SK-N-SH (cell line): ENCODE data around the gene CLPSL2. TPM values are rescaled to one million over a fixed set of nuclear protein-coding genes. Genes with fewer than 3 reads are reported as not detected.

Experiments
- CTCF ChIA-PET: fragments of 300-600, 350-600 bp; formaldehyde crosslinking; extraction: SDS; loops from one replicate; lab custom pipeline; 2021; lab: Yijun Ruan, JAX
- POLR2A ChIA-PET: fragments of 350-600 bp; sonication (Branson Sonifier 250); formaldehyde crosslinking; extraction: SDS; loops from one replicate; lab custom pipeline; 2020; ENCODE audit warnings: antibody characterized with exemption, inconsistent platforms; lab: Yijun Ruan, JAX
- DNase-seq: peaks from one replicate; pipeline ENCODE4 v3.0.0; 2012
- H2AFZ ChIP-seq: fragments of 200-600 bp; sonication (generic); 2 replicates; pipeline ENCODE4 v1.8.1; 2016; ENCODE audit warnings: antibody characterized with exemption, mild to moderate bottlenecking, low read depth
- H3F3A ChIP-seq: fragments of 200-600 bp; sonication (generic); replicated peaks from 2 replicates; pipeline ENCODE3; 2016; ENCODE audit warnings: antibody characterized with exemption, mild to moderate bottlenecking; ENCODE audit not compliant: insufficient read depth
- H3K27ac ChIP-seq, 2 experiments: fragments of 200-500 bp in 1 of 2; fragments of 200-600 bp in 1 of 2; sonication (Bioruptor generic) in 1 of 2; sonication (generic), shearing (Covaris generic) in 1 of 2; 2 replicates each; pipeline versions ENCODE4 v1.5.1 to v1.6.1; 2014 to 2016; ENCODE audit warnings: low read depth in 2 of 2, inconsistent platforms in 1 of 2, low read length in 1 of 2, mild to moderate bottlenecking in 1 of 2, mixed read lengths in 1 of 2
- H3K27me3 ChIP-seq: fragments of 200-600 bp; sonication (generic), shearing (Covaris generic); 2 replicates; pipeline ENCODE4 v1.6.1; 2016; ENCODE audit warnings: mixed run types; ENCODE audit not compliant: insufficient read depth
- H3K36me3 ChIP-seq, 2 experiments: fragments of 200-500 bp in 1 of 2; fragments of 200-600 bp in 1 of 2; sonication (Bioruptor generic) in 1 of 2; sonication (generic) in 1 of 2; replicated peaks in 1 of 2; 2 replicates each; pipeline versions ENCODE3 to v1.5.1; 2014 to 2016; ENCODE audit warnings: low read length in 1 of 2, mild to moderate bottlenecking in 1 of 2; ENCODE audit not compliant: insufficient read depth in 2 of 2, control insufficient read depth in 1 of 2
- H3K4me1 ChIP-seq, 2 experiments: fragments of 200-500 bp in 1 of 2; fragments of 200-600 bp in 1 of 2; sonication (Bioruptor generic) in 1 of 2; sonication (generic), shearing (Covaris generic) in 1 of 2; 2 replicates each; pipeline versions ENCODE4 v1.5.1 to v1.6.1; 2014 to 2016; ENCODE audit warnings: low read depth in 1 of 2, low read length in 1 of 2, mixed run types in 1 of 2; ENCODE audit not compliant: insufficient read depth in 2 of 2, control insufficient read depth in 1 of 2
- H3K4me2 ChIP-seq: fragments of 200-600 bp; sonication (generic), shearing (Covaris generic); 2 replicates; pipeline ENCODE4 v1.6.1; 2017; ENCODE audit warnings: mixed run types
- H3K4me3 ChIP-seq, 2 experiments: fragments of 200-500 bp in 1 of 2; fragments of 200-600 bp in 1 of 2; sonication (Bioruptor generic) in 1 of 2; sonication (generic), shearing (Covaris generic) in 1 of 2; 2 replicates each; pipeline versions ENCODE4 v1.5.1 to v1.8.1; 2014 to 2016; ENCODE audit warnings: low read depth in 2 of 2, inconsistent platforms in 1 of 2, low read length in 1 of 2, mild to moderate bottlenecking in 1 of 2, mixed read lengths in 1 of 2, moderate library complexity in 1 of 2
- H3K79me2 ChIP-seq: fragments of 200-600 bp; sonication (generic); 2 replicates; pipeline ENCODE4 v1.8.1; 2017; ENCODE audit warnings: mild to moderate bottlenecking; ENCODE audit not compliant: insufficient read depth
- H3K9ac ChIP-seq: fragments of 200-600 bp; sonication (generic); 2 replicates; pipeline ENCODE4 v1.6.1; 2017; ENCODE audit warnings: mixed run types
- H3K9me2 ChIP-seq: fragments of 200-600 bp; sonication (generic); 2 replicates; pipeline ENCODE4 v1.6.1; 2017; ENCODE audit warnings: mixed run types
- H3K9me3 ChIP-seq: fragments of 200-600 bp; sonication (generic); 2 replicates; pipeline ENCODE4 v1.6.1; 2017; ENCODE audit warnings: mixed run types, mild to moderate bottlenecking, moderate library complexity
- H4K20me1 ChIP-seq: fragments of 200-600 bp; sonication (generic); 2 replicates; pipeline ENCODE4 v1.6.1; 2017; ENCODE audit warnings: mild to moderate bottlenecking, mixed run types; ENCODE audit not compliant: insufficient read depth
- CHD2 ChIP-seq: fragments of 150-350 bp; IDR thresholded peaks from 2 replicates; pipeline ENCODE4 v1.6.1; 2018; ENCODE audit warnings: low read length; ENCODE audit not compliant: partially characterized antibody
- EP300 ChIP-seq, 2 experiments: IDR thresholded peaks; 2 replicates each; pipeline versions ENCODE4 v1.4.0 to v1.6.1; 2012; ENCODE audit warnings: borderline replicate concordance in 1 of 2, low read depth in 1 of 2, low read length in 1 of 2
- YY1 ChIP-seq: IDR thresholded peaks from 2 replicates; pipeline ENCODE4 v1.4.0; 2012; ENCODE audit warnings: low read depth, mild to moderate bottlenecking
- WGBS: methylation state at CpG from one replicate; pipeline ENCODE4 v1.1.6; 2017; ENCODE audit warnings: low lambda C conversion rate; 5-methylcytosine and 5-hydroxymethylcytosine counted together
- polyA plus RNA-seq, 3 experiments: library from polyadenylated mRNA; depleted of rRNA; stranded (reverse); fragments of >200 nt; gene quantifications; 2 replicates each; pipeline ENCODE4 v1.2.3, GENCODE V29; 2012

The CLPSL2 gene
- polyA plus RNA-seq, 1 of the 3 experiments (the other 2 are of a cell fraction), result not detected

- Histone ChIP-seq H3K36me3 (no peaks in the 10 kb centered on the region), H3K27me3 (no peaks in the 10 kb centered on the region), H3K9me3 (no peaks in the 10 kb centered on the region), H3K4me3 (no peak overlapping the region), H3F3A (no peaks in the 10 kb centered on the region), H3K9me2 (no peaks in the 10 kb centered on the region), H3K27ac (no peak overlapping the region), H3K4me2 (no peak overlapping the region), H4K20me1 (no peaks in the 10 kb centered on the region), H3K4me1 (no peaks in the 10 kb centered on the region), H2AFZ (no peak overlapping the region), H3K9ac (no peak overlapping the region), H3K79me2 (no peaks in the 10 kb centered on the region)
- POLR2A ChIA-PET, result no interaction called here
- TF ChIP-seq CHD2 (no peak), YY1 (no peak), EP300 (IDR thresholded peaks at IDR 0.05; ENCODE audit: borderline replicate concordance in 1 of 2, low read depth in 1 of 2, low read length in 1 of 2) (no peak)
- no peak for DNase-seq
- WGBS, result 58% methylated on average over 5 of the region's 5 CpGs
- CTCF ChIA-PET, result interaction anchor here (0.8 kb wide), 1 partner anchor 9 kb away, joined by 3 read pairs; no protein-coding TSS in a partner anchor
These were observed 48.3 kb downstream of the CLPSL2 start for GRCh38 chr6:35824552-35825192.

Other genes starting within 250 kb of the CLPSL2 start
- gene FKBP5, start 87.7 kb upstream of the CLPSL2 start, polyA plus RNA-seq (2012; rRNA removed), result 4.2 and 5.1 TPM in 2 replicates
- gene ARMC12, start 39.6 kb upstream of the CLPSL2 start, polyA plus RNA-seq (2012; rRNA removed), result 1.6 and 2.0 TPM in 2 replicates
- not detected in 2 replicates for gene CLPSL1, start 4.4 kb downstream of the CLPSL2 start, polyA plus RNA-seq (2012; rRNA removed)
- gene CLPS, start 20.7 kb downstream of the CLPSL2 start, polyA plus RNA-seq (2012; rRNA removed), result not detected in 2 replicates
- not detected in 2 replicates for gene LHFPL5, start 28.8 kb downstream of the CLPSL2 start, polyA plus RNA-seq (2012; rRNA removed)
- 10.6 and 16.4 TPM in 2 replicates for gene SRPK1, start 144.5 kb downstream of the CLPSL2 start, polyA plus RNA-seq (2012; rRNA removed)
- gene SLC26A8, start 248.0 kb downstream of the CLPSL2 start, polyA plus RNA-seq (2012; rRNA removed), result not detected in 2 replicates